GM18517 (cell line): ENCODE results near the gene PFKP.

Source experiments
- ATAC-seq: cut with Tn5 transposase; IDR thresholded peaks from one replicate; pipeline ENCODE4 v1.9.1; 2021; ENCODE audit warnings: mild to moderate bottlenecking, moderate library complexity; ENCODE audit not compliant: unreplicated experiment

Gene PFKP

GRCh38 chr10:3132036-3133025, 65.0 kb downstream of the PFKP start:
- ATAC-seq = no peak

- ATAC-seq = no peak
These were observed 66.6 kb downstream of the PFKP start for GRCh38 chr10:3133948-3134347.

- no peak for ATAC-seq
These were observed 67.7 kb downstream of the PFKP start for GRCh38 chr10:3135006-3135405.

DNA sequence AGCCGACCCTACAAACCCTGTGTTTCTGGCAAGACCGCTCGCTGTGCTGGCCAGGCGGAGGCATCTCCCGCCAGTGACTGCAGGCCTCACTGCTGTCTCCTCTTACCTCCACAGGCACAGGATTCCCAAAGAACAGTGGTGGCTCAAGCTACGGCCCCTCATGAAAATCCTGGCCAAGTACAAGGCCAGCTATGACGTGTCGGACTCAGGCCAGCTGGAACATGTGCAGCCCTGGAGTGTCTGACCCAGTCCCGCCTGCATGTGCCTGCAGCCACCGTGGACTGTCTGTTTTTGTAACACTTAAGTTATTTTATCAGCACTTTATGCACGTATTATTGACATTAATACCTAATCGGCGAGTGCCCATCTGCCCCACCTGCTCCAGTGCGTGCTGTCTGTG, 69.0 kb downstream of the PFKP start:
- ATAC-seq = no peak

DNA sequence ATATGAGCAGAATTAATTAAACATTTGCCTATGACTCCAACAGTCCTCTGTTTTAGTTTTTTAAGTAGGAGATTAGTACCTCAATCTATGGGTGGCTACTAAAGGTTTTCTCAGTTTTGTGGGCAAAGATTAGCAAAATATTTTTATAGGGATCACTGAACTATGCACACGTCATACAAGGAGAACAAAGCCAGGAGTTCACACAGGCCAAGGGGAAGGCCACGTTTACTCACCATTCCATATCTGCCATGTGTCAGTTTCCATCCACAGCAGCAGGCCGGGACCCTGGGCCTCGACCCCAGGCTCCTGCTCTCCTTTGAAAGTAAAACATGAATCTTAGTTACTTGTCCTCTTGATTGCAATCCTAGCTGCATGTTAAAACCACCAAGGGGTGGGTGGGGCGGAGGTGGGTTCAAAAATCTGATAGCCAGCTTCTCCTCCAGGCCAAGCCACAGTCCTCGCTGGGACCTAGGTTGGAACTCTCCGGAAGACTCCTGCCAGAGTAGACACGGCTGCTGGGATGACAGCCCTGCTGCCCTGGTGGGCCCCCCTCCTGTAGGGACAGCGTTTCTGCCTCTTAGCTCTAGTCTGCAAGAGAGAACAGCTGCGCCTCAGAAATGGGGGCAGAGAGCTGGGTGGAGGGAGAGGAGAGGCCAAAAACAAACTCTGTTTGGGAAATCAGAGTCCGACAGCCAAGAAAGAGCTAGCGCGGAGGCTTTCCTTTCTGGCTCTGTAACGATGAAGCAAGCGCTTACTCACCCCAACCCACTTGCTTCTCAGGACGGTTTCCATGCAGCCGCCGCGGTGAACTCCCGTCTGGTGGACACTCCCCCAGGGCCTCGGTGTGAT, 69.6 kb downstream of the PFKP start:
- no peak for ATAC-seq

- no peak for ATAC-seq
These were observed 70.8 kb downstream of the PFKP start for GRCh38 chr10:3137958-3138726.

DNA sequence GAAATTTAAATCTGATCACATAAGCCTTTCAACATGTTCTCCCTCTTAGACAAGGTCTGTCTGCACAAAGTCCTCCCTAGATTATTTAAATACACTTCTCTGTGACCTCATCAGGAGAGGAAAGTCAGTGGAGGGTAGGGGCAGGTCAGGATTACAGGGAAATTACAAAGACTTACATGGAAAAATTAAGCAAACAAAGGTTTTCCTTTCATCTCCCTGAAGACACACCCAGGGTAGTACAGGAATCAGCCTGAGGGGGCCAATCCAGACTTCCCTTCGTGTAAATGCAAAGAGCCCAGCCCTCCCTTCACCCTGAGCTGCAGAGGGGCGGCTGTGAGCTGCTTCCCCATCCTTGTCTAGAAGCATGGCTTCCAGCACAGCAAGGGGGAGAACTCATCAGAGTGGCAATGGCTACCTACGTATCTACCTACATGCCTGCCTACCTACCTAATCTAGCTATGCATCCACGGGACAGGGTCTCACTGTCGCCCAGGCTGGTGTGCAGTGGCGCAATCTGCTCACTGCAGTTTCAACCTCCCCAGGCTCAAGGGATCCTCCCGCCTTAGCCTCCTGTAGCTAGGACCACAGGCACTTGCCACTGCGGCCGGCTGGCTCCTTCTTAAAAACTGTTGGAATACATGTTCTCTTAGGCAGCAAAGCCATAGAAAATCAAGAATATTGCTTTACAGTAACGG, 72.0 kb downstream of the PFKP start:
- ATAC-seq = no peak

DNA sequence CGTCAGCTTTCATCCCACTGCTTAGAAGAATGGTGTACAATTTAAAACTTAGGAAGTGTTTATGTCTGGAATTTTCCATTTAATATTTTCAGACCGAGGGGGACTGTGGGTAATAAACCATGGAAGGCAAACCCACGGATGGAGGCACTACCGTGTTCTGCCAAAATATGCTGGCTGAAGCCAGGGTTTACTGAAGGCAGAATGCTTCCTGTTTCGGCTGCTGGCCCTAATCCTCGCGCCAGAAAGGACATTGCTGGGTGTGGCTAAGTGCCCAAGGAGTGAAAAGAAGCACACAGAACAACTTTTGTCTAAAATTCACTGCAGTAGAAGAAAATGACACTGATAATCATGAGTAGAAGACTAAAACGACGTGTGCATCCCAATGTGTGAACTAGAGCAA, 72.9 kb downstream of the PFKP start:
- ATAC-seq = no peak

DNA sequence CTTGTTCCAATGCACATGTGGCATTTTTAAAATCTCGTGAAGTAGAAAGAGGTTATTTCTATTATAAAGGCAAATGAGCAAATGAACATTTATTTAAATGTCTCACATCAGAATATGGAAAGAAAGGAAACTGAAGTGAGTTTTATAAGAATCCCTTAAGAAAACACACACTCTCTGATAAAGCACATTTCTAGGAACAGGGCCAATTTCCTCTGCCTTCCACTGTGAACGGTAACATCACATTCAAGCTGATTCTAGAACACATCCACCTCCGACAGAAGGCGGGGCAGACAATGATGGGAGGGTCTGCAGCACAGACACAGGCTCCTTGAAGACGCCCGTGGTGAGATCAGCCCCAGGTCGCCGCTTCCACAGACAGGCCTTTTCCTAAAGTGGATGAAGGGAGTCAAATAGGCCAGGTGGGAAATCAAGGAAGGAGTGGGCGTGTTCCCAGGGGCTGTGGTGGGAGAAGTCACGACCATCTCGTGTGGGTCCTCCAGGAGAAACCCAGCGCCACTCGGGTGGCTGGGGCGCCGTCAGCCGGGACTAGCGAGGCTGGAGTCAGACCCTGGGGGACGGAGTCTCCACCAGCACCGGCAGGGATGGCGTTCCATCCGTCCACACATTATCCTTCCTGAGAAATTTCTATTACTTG, 74.1 kb downstream of the PFKP start:
- no peak for ATAC-seq

GRCh38 chr10:3142146-3142875, 75.0 kb downstream of the PFKP start:
- no peak for ATAC-seq

DNA sequence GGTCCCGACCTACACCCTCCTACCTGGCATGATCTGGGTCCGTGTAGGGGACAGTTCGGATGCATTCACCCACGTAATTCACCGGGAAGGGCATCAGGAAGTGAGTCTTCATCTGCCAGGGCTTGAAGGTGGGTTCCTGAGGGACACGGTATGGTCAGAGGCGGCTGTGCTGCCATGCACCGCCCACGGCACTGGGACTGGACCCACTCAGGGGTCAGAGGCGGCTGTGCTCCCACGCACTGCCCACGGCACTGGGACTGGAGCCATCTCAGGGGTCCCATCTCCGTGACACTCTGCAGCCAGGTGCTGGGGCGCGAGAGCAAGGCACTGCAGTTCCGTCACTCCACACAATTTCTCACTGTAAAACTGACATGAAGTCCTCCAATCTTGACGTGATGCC, 76.0 kb downstream of the PFKP start:
- no peak for ATAC-seq

GRCh38 chr10:3143791-3144434, 76.6 kb downstream of the PFKP start:
- no peak for ATAC-seq

GRCh38 chr10:3145366-3145765, 78.0 kb downstream of the PFKP start:
- no peak for ATAC-seq

GRCh38 chr10:3146289-3146688, 78.9 kb downstream of the PFKP start:
- ATAC-seq = no peak

GRCh38 chr10:3147117-3147820, 79.9 kb downstream of the PFKP start:
- ATAC-seq = no peak

GRCh38 chr10:3148041-3148440, 80.7 kb downstream of the PFKP start:
- no peak for ATAC-seq

GRCh38 chr10:3148994-3149393, 81.6 kb downstream of the PFKP start:
- ATAC-seq = no peak

GRCh38 chr10:3149918-3150317, 82.6 kb downstream of the PFKP start:
- no peak for ATAC-seq
